SK-MEL-5 (cell line): Measurements from ENCODE around the gene MYMX. TPM values are rescaled to one million over a fixed set of nuclear protein-coding genes. Genes with fewer than 3 reads are reported as not detected.
"Not testable (repeated sequence)": the region's sequence is repeated elsewhere in the genome, so short reads cannot be mapped to it uniquely, and the experiment has no call there.

Experiments
- DNase-seq: peaks from one replicate; pipeline ENCODE4 v3.0.0-alpha.2; 2016; ENCODE audit warnings: low read depth, low spot score
- in situ Hi-C: cut with HindIII; loops from 2 replicates; pipeline ENCODE4 v1.10.0; 2016; ENCODE audit warnings: low sequenced_read_pairs, high pct_unique_total_duplicates, low pct_unique_long_range_greater_than_20kb
- total RNA-seq: library from RNA; depleted of rRNA; stranded (reverse); fragments of >200 nt; shearing (Covaris generic); gene quantifications from 2 replicates; pipeline ENCODE4 v1.2.3, GENCODE V29; 2014

MYMX gene
- total RNA-seq, 1 experiment from 2014 or later = not detected

- in situ Hi-C loops = no loop called here
Measured at GRCh38 chr6:44183783-44184182, 32.9 kb upstream of the MYMX start.

GRCh38 chr6:44185356-44185755 is 31.4 kb upstream of the MYMX start:
- in situ Hi-C loops, DNase-seq: not testable (repeated sequence)

More at GRCh38 chr6:44183783-44184182, 32.9 kb upstream of the MYMX start:
- no peak for DNase-seq

- in situ Hi-C loops = no loop called here
- DNase-seq = no peak
Measured at GRCh38 chr6:44185953-44186634, 30.6 kb upstream of the MYMX start.

- in situ Hi-C loops = no loop called here
- no peak for DNase-seq
Measured at GRCh38 chr6:44186635-44187025, 30.1 kb upstream of the MYMX start.

- DNase-seq = no peak
- in situ Hi-C loops = no loop called here
Measured at GRCh38 chr6:44188819-44189218, 27.9 kb upstream of the MYMX start.

- no peak for DNase-seq
- in situ Hi-C loops = no loop called here
Measured at GRCh38 chr6:44189257-44189656, 27.5 kb upstream of the MYMX start.

- no peak for DNase-seq
Measured at GRCh38 chr6:44190715-44191114, 26.0 kb upstream of the MYMX start.

GRCh38 chr6:44192428-44193041 is 24.2 kb upstream of the MYMX start:
- no peak for DNase-seq
- in situ Hi-C loops = no loop called here

More at GRCh38 chr6:44190715-44191114, 26.0 kb upstream of the MYMX start:
- in situ Hi-C loops = no loop called here

- in situ Hi-C loops = no loop called here
- no peak for DNase-seq
Measured at GRCh38 chr6:44193307-44193910, 23.3 kb upstream of the MYMX start.

GRCh38 chr6:44194326-44194725 is 22.4 kb upstream of the MYMX start:
- in situ Hi-C loops = no loop called here
- no peak for DNase-seq

- in situ Hi-C loops, DNase-seq: not testable (repeated sequence)
Measured at GRCh38 chr6:44196351-44196750, 20.4 kb upstream of the MYMX start.

- DNase-seq = no peak
- in situ Hi-C loops = no loop called here
Measured at GRCh38 chr6:44198684-44199083, 18.0 kb upstream of the MYMX start.

- no peak for DNase-seq
- in situ Hi-C loops = no loop called here
Measured at GRCh38 chr6:44199883-44200282, 16.8 kb upstream of the MYMX start.

GRCh38 chr6:44201200-44201599 is 15.5 kb upstream of the MYMX start:
- in situ Hi-C loops = no loop called here

GRCh38 chr6:44201638-44202303 is 15.0 kb upstream of the MYMX start:
- in situ Hi-C loops = no loop called here
- no peak for DNase-seq

More at GRCh38 chr6:44201200-44201599, 15.5 kb upstream of the MYMX start:
- DNase-seq = no peak

- in situ Hi-C loops = no loop called here
Measured at GRCh38 chr6:44202332-44202971, 14.3 kb upstream of the MYMX start.

GRCh38 chr6:44202972-44203750 is 13.6 kb upstream of the MYMX start:
- DNase-seq = no peak
- in situ Hi-C loops = no loop called here

More at GRCh38 chr6:44202332-44202971, 14.3 kb upstream of the MYMX start:
- no peak for DNase-seq
